ENCODE results near the gene ZNF605. TPM values are rescaled to one million over a fixed set of nuclear protein-coding genes. Genes with fewer than 3 reads are reported as not detected.

Gene ZNF605
- total RNA-seq, 1 experiment from 2014 or later = 31.1 TPM

DNA sequence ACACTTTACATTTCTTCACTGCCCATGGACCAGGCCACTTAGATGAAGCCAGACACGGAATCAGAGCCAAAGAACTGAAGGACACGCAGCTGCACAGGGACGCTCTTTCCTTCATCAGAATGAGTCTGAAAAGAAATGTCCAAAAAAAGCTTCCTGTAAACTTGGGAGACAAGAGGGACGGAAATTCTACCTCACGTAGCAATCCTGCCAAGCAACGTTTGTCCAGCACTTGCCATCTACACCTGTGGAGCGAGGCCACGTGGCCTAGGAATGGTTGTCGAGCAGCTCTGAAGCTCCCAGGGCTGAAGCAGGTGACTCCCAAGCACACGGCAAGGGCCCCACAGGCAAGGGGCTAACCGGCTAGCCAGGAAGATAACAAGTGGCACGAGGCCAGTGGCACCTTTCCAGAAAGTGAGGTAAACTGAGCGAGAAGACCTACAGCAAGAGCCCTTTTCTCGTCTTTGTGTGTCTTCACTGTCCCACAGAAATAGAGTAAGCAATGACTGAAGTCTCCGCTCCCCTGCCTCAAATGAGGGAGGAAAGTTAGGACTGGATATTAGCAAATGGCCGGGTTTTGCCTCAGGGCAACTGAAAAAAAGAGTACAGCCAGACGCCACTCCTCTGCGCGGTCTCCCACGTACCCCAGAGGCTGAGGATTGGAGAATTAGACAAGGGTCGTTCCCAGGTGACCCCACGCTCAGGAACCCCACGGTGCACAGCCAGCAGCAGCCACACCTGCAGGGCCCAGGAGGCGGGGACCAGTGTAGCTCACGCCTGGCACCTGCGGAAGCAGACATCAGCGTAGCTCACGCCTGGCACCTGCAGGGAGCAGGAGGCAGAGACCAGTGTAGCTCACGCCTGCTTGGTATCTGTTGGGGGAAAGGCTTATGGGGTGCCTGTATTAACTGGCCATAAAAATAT, 7.7 kb downstream of the ZNF605 start:
- Mint-ChIP-seq H3K36me3 (ENCODE audit: insufficient read depth, unreplicated experiment) (peaks cover 54% of the 10 kb centered on the region), H3K27me3 (ENCODE audit: unreplicated experiment) (no peaks in the 10 kb centered on the region), H3K4me1 (ENCODE audit: low read depth, unreplicated experiment) (no peaks in the 10 kb centered on the region), H3K4me3 (ENCODE audit: low read depth, unreplicated experiment) (no peak overlapping the region), H3K9me3 (ENCODE audit: low read depth, unreplicated experiment) (peaks cover 17% of the 10 kb centered on the region), H3K27ac (ENCODE audit: unreplicated experiment) (no peak overlapping the region)
- intact Hi-C loops (cut with micrococcal nuclease; ENCODE audit: unreplicated experiment) = no loop called here
- TF ChIP-seq, protein P1, sequence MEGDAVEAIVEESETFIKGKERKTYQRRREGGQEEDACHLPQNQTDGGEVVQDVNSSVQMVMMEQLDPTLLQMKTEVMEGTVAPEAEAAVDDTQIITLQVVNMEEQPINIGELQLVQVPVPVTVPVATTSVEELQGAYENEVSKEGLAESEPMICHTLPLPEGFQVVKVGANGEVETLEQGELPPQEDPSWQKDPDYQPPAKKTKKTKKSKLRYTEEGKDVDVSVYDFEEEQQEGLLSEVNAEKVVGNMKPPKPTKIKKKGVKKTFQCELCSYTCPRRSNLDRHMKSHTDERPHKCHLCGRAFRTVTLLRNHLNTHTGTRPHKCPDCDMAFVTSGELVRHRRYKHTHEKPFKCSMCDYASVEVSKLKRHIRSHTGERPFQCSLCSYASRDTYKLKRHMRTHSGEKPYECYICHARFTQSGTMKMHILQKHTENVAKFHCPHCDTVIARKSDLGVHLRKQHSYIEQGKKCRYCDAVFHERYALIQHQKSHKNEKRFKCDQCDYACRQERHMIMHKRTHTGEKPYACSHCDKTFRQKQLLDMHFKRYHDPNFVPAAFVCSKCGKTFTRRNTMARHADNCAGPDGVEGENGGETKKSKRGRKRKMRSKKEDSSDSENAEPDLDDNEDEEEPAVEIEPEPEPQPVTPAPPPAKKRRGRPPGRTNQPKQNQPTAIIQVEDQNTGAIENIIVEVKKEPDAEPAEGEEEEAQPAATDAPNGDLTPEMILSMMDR (IDR thresholded peaks at IDR 0.05; ENCODE audit: unreplicated experiment) = no peak
- BruUV-seq (replicated peaks) = no TSS peak
- no peak for DNase-seq
- CTCF ChIA-PET = no interaction called here

DNA sequence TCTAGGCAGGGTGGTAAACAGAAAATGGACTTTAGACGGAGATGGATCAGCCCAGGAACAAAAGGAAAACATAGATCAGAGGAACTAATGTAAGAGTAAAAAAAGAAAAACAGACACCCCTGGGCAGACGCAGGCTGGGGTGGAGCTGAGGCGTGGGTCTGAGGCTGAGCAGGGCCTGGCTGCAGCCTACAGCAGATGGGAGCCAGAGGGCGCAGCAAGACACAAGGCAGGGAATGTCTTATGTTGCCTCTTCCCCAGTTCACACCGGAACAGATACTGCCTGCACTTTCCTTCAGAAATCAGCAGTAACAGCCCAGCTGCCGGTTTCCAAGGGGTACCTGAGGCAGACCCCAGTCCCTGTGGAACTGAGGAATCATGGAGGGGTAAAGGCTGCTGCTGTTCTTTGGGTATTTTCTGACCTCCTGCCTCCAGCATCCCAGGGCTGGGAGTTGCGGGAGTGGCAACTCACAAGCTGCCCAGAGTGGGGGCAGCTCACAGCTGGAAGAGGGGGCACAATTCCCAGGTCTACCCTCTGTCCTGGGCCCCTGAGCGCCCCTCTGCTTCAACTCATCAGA, 9.8 kb downstream of the ZNF605 start:
- Mint-ChIP-seq H3K9me3 (ENCODE audit: low read depth, unreplicated experiment) (peaks cover 18% of the 10 kb centered on the region), H3K27me3 (ENCODE audit: unreplicated experiment) (no peaks in the 10 kb centered on the region), H3K4me1 (ENCODE audit: low read depth, unreplicated experiment) (no peaks in the 10 kb centered on the region), H3K27ac (ENCODE audit: unreplicated experiment) (no peak overlapping the region), H3K36me3 (ENCODE audit: insufficient read depth, unreplicated experiment) (peaks cover 66% of the 10 kb centered on the region), H3K4me3 (ENCODE audit: low read depth, unreplicated experiment) (no peak overlapping the region)
- DNase-seq = no peak
- TF ChIP-seq, protein P1 (IDR thresholded peaks at IDR 0.05; ENCODE audit: unreplicated experiment) = no peak
- intact Hi-C loops (cut with micrococcal nuclease; ENCODE audit: unreplicated experiment) = no loop called here
- no TSS peak for BruUV-seq (replicated peaks)
- CTCF ChIA-PET = no interaction called here

DNA sequence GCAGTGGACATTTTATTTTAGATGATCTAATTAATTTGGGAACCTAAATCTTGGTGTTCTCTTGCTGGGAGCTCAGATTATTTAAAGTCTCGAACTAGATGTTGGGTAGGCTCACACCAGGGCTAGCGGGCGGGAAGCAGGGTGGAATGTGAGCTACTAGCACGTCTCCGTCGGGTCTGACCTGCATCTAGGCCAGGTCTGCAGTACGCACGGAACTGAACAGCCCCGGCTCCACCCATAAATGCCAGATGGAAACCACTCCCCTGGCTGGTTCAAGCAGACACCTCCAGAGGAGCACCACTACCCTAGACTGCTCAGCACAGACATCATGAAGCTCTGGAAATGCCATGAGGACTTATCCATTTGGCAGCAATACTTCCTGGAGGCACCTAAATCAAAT, 10.3 kb downstream of the ZNF605 start:
- intact Hi-C loops (cut with micrococcal nuclease; ENCODE audit: unreplicated experiment) = no loop called here
- DNase-seq = no peak
- H3K4me1 Mint-ChIP-seq (ENCODE audit: low read depth, unreplicated experiment) = no peaks in the 10 kb centered on the region
- TF ChIP-seq, protein P1 (IDR thresholded peaks at IDR 0.05; ENCODE audit: unreplicated experiment) = no peak
- H3K36me3 Mint-ChIP-seq (ENCODE audit: insufficient read depth, unreplicated experiment) = peaks cover 66% of the 10 kb centered on the region
- no peak overlapping the region for H3K4me3 Mint-ChIP-seq (ENCODE audit: low read depth, unreplicated experiment)
- H3K27ac Mint-ChIP-seq (ENCODE audit: unreplicated experiment) = no peak overlapping the region
- no peaks in the 10 kb centered on the region for H3K27me3 Mint-ChIP-seq (ENCODE audit: unreplicated experiment)
- CTCF ChIA-PET = no interaction called here
- H3K9me3 Mint-ChIP-seq (ENCODE audit: low read depth, unreplicated experiment) = peaks cover 18% of the 10 kb centered on the region
- no TSS peak for BruUV-seq (replicated peaks)

DNA sequence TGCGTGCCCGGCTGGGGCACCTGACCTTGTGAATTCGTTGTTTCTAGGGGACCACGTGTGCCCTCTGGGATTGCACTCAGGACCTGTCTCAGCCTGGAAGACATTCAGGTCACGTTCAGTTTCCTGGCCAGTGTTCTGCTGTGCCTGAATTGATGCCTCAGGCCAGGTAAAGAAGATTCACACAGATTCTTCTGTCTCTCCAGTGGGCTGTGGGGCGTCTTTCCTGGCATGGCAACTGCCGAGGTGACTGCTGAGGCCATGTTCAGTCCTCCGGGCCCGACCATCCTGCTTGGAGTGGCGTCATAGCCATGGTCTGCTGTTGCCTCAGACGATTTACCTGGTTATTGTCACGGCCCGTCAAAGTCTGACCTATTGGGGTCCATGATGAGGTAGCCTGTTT, 13.5 kb downstream of the ZNF605 start:
- CTCF ChIA-PET = no interaction called here
- H3K4me3 Mint-ChIP-seq (ENCODE audit: low read depth, unreplicated experiment) = no peak overlapping the region
- H3K36me3 Mint-ChIP-seq (ENCODE audit: insufficient read depth, unreplicated experiment) = peaks cover 57% of the 10 kb centered on the region
- BruUV-seq (replicated peaks) = no TSS peak
- TF ChIP-seq, protein P1 (IDR thresholded peaks at IDR 0.05; ENCODE audit: unreplicated experiment) = no peak
- H3K27me3 Mint-ChIP-seq (ENCODE audit: unreplicated experiment) = no peaks in the 10 kb centered on the region
- H3K4me1 Mint-ChIP-seq (ENCODE audit: low read depth, unreplicated experiment) = no peaks in the 10 kb centered on the region
- intact Hi-C loops (cut with micrococcal nuclease; ENCODE audit: unreplicated experiment) = no loop called here
- H3K9me3 Mint-ChIP-seq (ENCODE audit: low read depth, unreplicated experiment) = peaks cover 14% of the 10 kb centered on the region
- H3K27ac Mint-ChIP-seq (ENCODE audit: unreplicated experiment) = no peak overlapping the region
- DNase-seq = no peak

Data from Calu3 (cell line).